Neural crest cell (in vitro differentiated cells): ENCODE data around the gene EPHB6. TPM values are rescaled to one million over a fixed set of nuclear protein-coding genes. Genes with fewer than 3 reads are reported as not detected.

Experiments
- DNase-seq: peaks from one replicate; pipeline ENCODE4 v3.0.0; 2021; ENCODE audit warnings: low read depth, mixed read lengths, low spot score
- H3K27ac Mint-ChIP-seq: one replicate; pipeline ENCODE4 v1.8.0; 2021; ENCODE audit warnings: mild to moderate bottlenecking, mixed read lengths; ENCODE audit not compliant: unreplicated experiment
- H3K27me3 Mint-ChIP-seq: 2 replicates; pipeline ENCODE4 v1.8.0; 2021; ENCODE audit warnings: low read depth, mild to moderate bottlenecking, mixed read lengths
- H3K36me3 Mint-ChIP-seq: 2 replicates; pipeline ENCODE4 v1.8.0; 2021; ENCODE audit warnings: low read depth, mild to moderate bottlenecking, mixed read lengths
- H3K4me1 Mint-ChIP-seq: 2 replicates; pipeline ENCODE4 v1.8.0; 2021; ENCODE audit warnings: mixed read lengths
- H3K4me3 Mint-ChIP-seq: one replicate; pipeline ENCODE4 v1.8.0; 2021; ENCODE audit warnings: mild to moderate bottlenecking, mixed read lengths
- H3K9me3 Mint-ChIP-seq: 2 replicates; pipeline ENCODE4 v1.8.0; 2021; ENCODE audit warnings: mixed read lengths
- total RNA-seq: library from RNA; stranded (reverse); gene quantifications from 2 replicates; pipeline ENCODE4 v1.2.1, GENCODE V29; 2021
- TF ChIP-seq, protein P1 (sequence below): fragments of 200-600 bp; sonication (generic); conservative IDR thresholded peaks from 2 replicates; pipeline ENCODE4 v1.5.0; 2021; ENCODE audit warnings: antibody characterized with exemption, mild to moderate bottlenecking

Gene EPHB6
- total RNA-seq, 1 donor from 2014 or later, result 12.3 TPM

- Mint-ChIP-seq H3K4me3 (no peak overlapping the region), H3K9me3 (no peaks in the 10 kb centered on the region), H3K27me3 (peaks cover 8% of the 10 kb centered on the region), H3K27ac (no peak overlapping the region), H3K4me1 (peaks cover 15% of the 10 kb centered on the region), H3K36me3 (no peaks in the 10 kb centered on the region)
- DNase-seq, result no peak
- TF ChIP-seq, protein P1, sequence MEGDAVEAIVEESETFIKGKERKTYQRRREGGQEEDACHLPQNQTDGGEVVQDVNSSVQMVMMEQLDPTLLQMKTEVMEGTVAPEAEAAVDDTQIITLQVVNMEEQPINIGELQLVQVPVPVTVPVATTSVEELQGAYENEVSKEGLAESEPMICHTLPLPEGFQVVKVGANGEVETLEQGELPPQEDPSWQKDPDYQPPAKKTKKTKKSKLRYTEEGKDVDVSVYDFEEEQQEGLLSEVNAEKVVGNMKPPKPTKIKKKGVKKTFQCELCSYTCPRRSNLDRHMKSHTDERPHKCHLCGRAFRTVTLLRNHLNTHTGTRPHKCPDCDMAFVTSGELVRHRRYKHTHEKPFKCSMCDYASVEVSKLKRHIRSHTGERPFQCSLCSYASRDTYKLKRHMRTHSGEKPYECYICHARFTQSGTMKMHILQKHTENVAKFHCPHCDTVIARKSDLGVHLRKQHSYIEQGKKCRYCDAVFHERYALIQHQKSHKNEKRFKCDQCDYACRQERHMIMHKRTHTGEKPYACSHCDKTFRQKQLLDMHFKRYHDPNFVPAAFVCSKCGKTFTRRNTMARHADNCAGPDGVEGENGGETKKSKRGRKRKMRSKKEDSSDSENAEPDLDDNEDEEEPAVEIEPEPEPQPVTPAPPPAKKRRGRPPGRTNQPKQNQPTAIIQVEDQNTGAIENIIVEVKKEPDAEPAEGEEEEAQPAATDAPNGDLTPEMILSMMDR, result no peak
These were observed 6.1 kb downstream of the EPHB6 start for GRCh38 chr7:142860968-142861367.

DNA sequence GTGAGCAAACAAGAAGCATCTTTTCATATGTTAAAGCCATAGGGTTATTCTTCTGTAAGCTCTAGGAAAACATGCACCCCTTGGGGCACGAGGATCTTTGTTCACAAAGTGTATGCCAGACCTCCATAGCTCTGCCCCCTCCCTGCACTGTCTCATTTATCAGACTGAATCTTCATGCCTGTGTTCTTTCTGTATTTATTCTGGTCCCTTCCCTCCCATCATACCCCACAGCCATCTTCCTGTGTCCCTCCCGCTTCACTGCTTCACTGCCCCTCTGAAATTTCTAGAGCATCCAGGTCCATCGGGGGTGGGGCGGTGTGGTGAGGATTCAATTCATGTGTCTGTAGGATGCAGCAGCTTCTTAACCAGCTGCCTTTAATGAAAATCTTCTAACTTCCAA is 7.5 kb downstream of the EPHB6 start:
- no peak overlapping the region for H3K4me3 Mint-ChIP-seq
- TF ChIP-seq, protein P1, result no peak
- no peaks in the 10 kb centered on the region for H3K36me3 Mint-ChIP-seq
- H3K4me1 Mint-ChIP-seq, result peaks cover 11% of the 10 kb centered on the region
- no peak overlapping the region for H3K27ac Mint-ChIP-seq
- H3K9me3 Mint-ChIP-seq, result no peaks in the 10 kb centered on the region
- no peak for DNase-seq
- no peaks in the 10 kb centered on the region for H3K27me3 Mint-ChIP-seq

- no peaks in the 10 kb centered on the region for H3K27me3 Mint-ChIP-seq
- no peak overlapping the region for H3K4me3 Mint-ChIP-seq
- TF ChIP-seq, protein P1, result no peak
- H3K27ac Mint-ChIP-seq, result no peak overlapping the region
- H3K9me3 Mint-ChIP-seq, result no peaks in the 10 kb centered on the region
- peaks cover 11% of the 10 kb centered on the region for H3K4me1 Mint-ChIP-seq
- no peaks in the 10 kb centered on the region for H3K36me3 Mint-ChIP-seq
- no peak for DNase-seq
These were observed 8.0 kb downstream of the EPHB6 start for GRCh38 chr7:142862786-142863400.

DNA sequence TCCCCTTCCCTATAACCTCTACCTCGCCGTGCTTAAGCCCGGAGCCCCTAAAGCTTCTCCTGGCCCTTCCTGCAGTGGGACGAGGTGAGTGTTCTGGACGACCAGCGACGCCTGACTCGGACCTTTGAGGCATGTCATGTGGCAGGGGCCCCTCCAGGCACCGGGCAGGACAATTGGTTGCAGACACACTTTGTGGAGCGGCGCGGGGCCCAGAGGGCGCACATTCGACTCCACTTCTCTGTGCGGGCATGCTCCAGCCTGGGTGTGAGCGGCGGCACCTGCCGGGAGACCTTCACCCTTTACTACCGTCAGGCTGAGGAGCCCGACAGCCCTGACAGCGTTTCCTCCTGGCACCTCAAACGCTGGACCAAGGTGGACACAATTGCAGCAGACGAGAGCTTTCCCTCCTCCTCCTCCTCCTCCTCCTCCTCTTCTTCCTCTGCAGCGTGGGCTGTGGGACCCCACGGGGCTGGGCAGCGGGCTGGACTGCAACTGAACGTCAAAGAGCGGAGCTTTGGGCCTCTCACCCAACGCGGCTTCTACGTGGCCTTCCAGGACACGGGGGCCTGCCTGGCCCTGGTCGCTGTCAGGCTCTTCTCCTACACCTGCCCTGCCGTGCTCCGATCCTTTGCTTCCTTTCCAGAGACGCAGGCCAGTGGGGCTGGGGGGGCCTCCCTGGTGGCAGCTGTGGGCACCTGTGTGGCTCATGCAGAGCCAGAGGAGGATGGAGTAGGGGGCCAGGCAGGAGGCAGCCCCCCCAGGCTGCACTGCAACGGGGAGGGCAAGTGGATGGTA is 9.2 kb downstream of the EPHB6 start:
- H3K27me3 Mint-ChIP-seq, result no peaks in the 10 kb centered on the region
- TF ChIP-seq, protein P1, result no peak
- H3K36me3 Mint-ChIP-seq, result no peaks in the 10 kb centered on the region
- no peak for DNase-seq
- H3K4me1 Mint-ChIP-seq, result peaks cover 11% of the 10 kb centered on the region
- H3K27ac Mint-ChIP-seq, result no peak overlapping the region
- no peaks in the 10 kb centered on the region for H3K9me3 Mint-ChIP-seq
- no peak overlapping the region for H3K4me3 Mint-ChIP-seq

DNA sequence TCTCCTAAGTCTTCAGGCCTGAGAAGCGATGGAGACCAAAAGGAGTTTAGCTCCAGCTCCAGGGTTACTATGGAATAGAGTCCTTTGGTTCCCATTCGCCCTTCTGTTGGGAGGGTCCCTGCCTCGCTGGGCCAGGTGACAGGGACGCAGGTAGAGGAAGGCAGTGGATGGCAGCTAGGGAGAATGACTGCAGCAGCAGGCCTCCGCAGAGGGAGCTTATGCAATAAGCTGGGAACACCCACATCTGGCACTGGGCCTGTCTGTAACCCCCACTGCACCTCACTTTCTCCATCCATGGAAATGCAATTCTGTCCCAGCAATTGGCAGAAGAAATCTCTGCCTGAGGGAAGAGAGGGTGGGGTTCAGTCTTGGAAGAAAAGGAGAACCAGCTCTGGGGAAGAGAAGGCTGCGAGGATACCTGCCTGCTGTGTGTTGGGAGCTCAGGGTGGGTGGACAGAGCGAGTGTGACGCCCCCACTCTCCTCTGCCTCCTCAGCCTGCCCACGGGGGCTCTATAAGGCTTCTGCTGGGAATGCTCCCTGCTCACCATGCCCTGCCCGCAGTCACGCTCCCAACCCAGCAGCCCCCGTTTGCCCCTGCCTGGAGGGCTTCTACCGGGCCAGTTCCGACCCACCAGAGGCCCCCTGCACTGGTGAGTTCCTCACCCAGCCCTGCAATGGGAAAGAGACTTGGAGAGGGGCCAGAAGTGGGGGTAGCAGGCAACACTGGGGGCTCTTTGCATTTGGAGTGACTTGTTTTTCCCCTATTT is 10.3 kb downstream of the EPHB6 start:
- TF ChIP-seq, protein P1, result no peak
- H3K27me3 Mint-ChIP-seq, result no peaks in the 10 kb centered on the region
- peaks cover 5% of the 10 kb centered on the region for H3K4me1 Mint-ChIP-seq
- no peak overlapping the region for H3K4me3 Mint-ChIP-seq
- peaks cover 2% of the 10 kb centered on the region for H3K36me3 Mint-ChIP-seq
- no peaks in the 10 kb centered on the region for H3K9me3 Mint-ChIP-seq
- H3K27ac Mint-ChIP-seq, result no peak overlapping the region
- no peak for DNase-seq
